OCI-LY3 (cell line): ENCODE data around the gene SCYL3.

ENCODE experiments used
- H2AFZ ChIP-seq: fragments of 200-600, 300-600 bp; shearing (Covaris generic); 2 replicates; pipeline ENCODE4 v1.6.0; 2014; ENCODE audit warnings: antibody characterized with exemption, low read depth, low read length
- H3K27ac ChIP-seq: fragments of 200-600, 300-600 bp; sonication (generic); 2 replicates; pipeline ENCODE4 v1.5.1; 2014; ENCODE audit warnings: mild to moderate bottlenecking, low read length, moderate library complexity, mixed read lengths
- H3K27me3 ChIP-seq: fragments of 200-600, 300-600 bp; sonication (generic); 2 replicates; pipeline ENCODE4 v1.6.1; 2014; ENCODE audit warnings: low read depth, low read length, mixed read lengths
- H3K36me3 ChIP-seq: fragments of 200-600, 300-600 bp; sonication (generic); replicated peaks from 2 replicates; pipeline ENCODE3; 2014; ENCODE audit warnings: low read depth, low read length, mixed read lengths
- H3K4me1 ChIP-seq: fragments of 300-600, 200-600 bp; sonication (generic); 2 replicates; pipeline ENCODE4 v1.6.1; 2014; ENCODE audit warnings: low read length, mixed read lengths
- H3K4me2 ChIP-seq: fragments of 200-600, 300-600 bp; sonication (generic); 2 replicates; pipeline ENCODE4 v1.6.1; 2014; ENCODE audit warnings: low read length, mixed read lengths
- H3K4me3 ChIP-seq: fragments of 300-600, 200-600 bp; sonication (generic); 2 replicates; pipeline ENCODE4 v1.5.1; 2014; ENCODE audit warnings: antibody characterized with exemption, mild to moderate bottlenecking, low read length, moderate library complexity
- H3K79me2 ChIP-seq: fragments of 300-600, 200-600 bp; shearing (Covaris generic); 2 replicates; pipeline ENCODE4 v1.6.1; 2014; ENCODE audit warnings: mild to moderate bottlenecking, low read length, mixed read lengths
- H3K9ac ChIP-seq: fragments of 300-600, 200-600 bp; shearing (Covaris generic); 2 replicates; pipeline ENCODE4 v1.6.0; 2014; ENCODE audit warnings: mild to moderate bottlenecking, low read length, moderate library complexity
- H3K9me3 ChIP-seq: fragments of 200-600, 300-600 bp; shearing (Covaris generic); 2 replicates; pipeline ENCODE4 v1.6.1; 2014; ENCODE audit warnings: low read length, mixed read lengths; ENCODE audit not compliant: insufficient read depth
- H4K20me1 ChIP-seq: fragments of 200-600, 300-600 bp; sonication (generic); 2 replicates; pipeline ENCODE4 v1.6.1; 2016; ENCODE audit warnings: low read length, mixed read lengths; ENCODE audit not compliant: insufficient read depth
- EZH2phosphoT487 ChIP-seq: fragments of 200-600 bp; shearing (Covaris generic); IDR thresholded peaks from 2 replicates; pipeline ENCODE4 v1.6.1; 2018; ENCODE audit warnings: antibody characterized with exemption, mixed run types, low read depth
- TF ChIP-seq, protein P1 (sequence below): fragments of 200-600, 300-600 bp; sonication (generic); IDR thresholded peaks from 2 replicates; pipeline ENCODE4 v1.5.1; 2014; ENCODE audit warnings: antibody characterized with exemption, low read length, low read depth

Gene SCYL3, protein sequence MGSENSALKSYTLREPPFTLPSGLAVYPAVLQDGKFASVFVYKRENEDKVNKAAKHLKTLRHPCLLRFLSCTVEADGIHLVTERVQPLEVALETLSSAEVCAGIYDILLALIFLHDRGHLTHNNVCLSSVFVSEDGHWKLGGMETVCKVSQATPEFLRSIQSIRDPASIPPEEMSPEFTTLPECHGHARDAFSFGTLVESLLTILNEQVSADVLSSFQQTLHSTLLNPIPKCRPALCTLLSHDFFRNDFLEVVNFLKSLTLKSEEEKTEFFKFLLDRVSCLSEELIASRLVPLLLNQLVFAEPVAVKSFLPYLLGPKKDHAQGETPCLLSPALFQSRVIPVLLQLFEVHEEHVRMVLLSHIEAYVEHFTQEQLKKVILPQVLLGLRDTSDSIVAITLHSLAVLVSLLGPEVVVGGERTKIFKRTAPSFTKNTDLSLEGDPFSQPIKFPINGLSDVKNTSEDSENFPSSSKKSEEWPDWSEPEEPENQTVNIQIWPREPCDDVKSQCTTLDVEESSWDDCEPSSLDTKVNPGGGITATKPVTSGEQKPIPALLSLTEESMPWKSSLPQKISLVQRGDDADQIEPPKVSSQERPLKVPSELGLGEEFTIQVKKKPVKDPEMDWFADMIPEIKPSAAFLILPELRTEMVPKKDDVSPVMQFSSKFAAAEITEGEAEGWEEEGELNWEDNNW

DNA sequence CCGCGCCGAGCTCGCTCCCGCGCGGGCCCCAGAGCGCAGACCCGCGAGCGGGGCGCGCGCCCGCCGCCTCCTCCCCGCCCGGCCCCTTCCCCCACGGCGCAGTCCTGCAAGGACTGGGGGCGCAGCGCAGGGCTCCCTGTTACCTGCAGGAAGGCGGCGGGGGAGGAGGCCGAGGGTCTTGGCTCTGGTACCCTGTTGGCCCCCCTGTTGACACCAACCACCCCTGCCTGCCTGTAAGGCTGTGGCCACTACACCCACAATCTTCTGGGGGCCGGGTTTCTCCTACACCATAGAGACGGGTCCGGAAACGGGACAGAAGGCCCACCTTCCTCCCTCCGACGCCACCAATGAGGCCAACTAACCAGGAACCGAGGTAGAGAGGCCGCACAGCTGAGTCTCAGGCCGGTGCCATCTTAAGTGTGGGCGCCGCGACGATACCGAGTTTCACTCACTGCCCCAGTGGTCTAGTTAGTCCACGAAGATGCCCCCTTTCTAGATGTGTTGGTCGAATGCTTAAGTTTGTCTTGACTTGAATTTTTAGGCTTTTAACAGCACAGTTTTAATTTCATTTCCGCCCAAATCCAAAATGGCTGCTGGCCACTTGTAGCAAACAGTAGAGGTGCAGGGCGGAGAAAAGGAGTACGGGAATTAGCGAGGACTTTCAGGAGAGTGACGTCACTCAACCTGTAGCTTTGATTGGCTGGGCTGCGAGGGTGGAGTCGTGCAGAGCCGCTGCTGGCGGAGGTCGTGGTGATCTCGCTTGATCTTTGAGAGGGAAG lies at the start of gene SCYL3:
SCYL3 (minus strand) TSS at position 252 of the 779 bp plus-strand sequence. CDS start 5,056 bp downstream, outside the sequence.
- Histone ChIP-seq H3K4me3 (peak within 1 kb of the TSS; percentile 81), H3K79me2 (peaks cover 44% of the 10 kb centered on the region), H4K20me1 (peaks cover 8% of the 10 kb centered on the region; the same call in 1 of the 2 replicates), H2AFZ (peak within 1 kb of the TSS; percentile 96), H3K4me1 (peaks cover 36% of the 10 kb centered on the region), H3K27me3 (no peaks in the 10 kb centered on the region), H3K36me3 (no peaks in the 10 kb centered on the region), H3K27ac (peak within 1 kb of the TSS; percentile 83), H3K4me2 (peak within 1 kb of the TSS; percentile 89), H3K9me3 (no peaks in the 10 kb centered on the region), H3K9ac (peak within 1 kb of the TSS; percentile 87)
- TF ChIP-seq, protein P1, sequence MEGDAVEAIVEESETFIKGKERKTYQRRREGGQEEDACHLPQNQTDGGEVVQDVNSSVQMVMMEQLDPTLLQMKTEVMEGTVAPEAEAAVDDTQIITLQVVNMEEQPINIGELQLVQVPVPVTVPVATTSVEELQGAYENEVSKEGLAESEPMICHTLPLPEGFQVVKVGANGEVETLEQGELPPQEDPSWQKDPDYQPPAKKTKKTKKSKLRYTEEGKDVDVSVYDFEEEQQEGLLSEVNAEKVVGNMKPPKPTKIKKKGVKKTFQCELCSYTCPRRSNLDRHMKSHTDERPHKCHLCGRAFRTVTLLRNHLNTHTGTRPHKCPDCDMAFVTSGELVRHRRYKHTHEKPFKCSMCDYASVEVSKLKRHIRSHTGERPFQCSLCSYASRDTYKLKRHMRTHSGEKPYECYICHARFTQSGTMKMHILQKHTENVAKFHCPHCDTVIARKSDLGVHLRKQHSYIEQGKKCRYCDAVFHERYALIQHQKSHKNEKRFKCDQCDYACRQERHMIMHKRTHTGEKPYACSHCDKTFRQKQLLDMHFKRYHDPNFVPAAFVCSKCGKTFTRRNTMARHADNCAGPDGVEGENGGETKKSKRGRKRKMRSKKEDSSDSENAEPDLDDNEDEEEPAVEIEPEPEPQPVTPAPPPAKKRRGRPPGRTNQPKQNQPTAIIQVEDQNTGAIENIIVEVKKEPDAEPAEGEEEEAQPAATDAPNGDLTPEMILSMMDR: no peak
- no peak for TF ChIP-seq EZH2phosphoT487

GRCh38 chr1:169941982-169942830 lies 48.5 kb upstream of the SCYL3 start:
- H3K9ac ChIP-seq: no peak overlapping the region
- no peaks in the 10 kb centered on the region for H3K36me3 ChIP-seq
- TF ChIP-seq, protein P1: no peak
- no peak for TF ChIP-seq EZH2phosphoT487
- H4K20me1 ChIP-seq: no peaks in the 10 kb centered on the region
- H3K27ac ChIP-seq: no peak overlapping the region
- H3K79me2 ChIP-seq: no peaks in the 10 kb centered on the region
- no peaks in the 10 kb centered on the region for H3K27me3 ChIP-seq
- no peak overlapping the region for H3K4me3 ChIP-seq
- no peak overlapping the region for H3K4me2 ChIP-seq
- no peak overlapping the region for H2AFZ ChIP-seq
- no peaks in the 10 kb centered on the region for H3K9me3 ChIP-seq
- no peaks in the 10 kb centered on the region for H3K4me1 ChIP-seq

- Histone ChIP-seq H3K9me3 (no peaks in the 10 kb centered on the region), H3K4me3 (no peak overlapping the region), H3K9ac (no peak overlapping the region), H3K79me2 (no peaks in the 10 kb centered on the region), H3K36me3 (no peaks in the 10 kb centered on the region), H3K27ac (no peak overlapping the region), H3K4me2 (no peak overlapping the region), H4K20me1 (no peaks in the 10 kb centered on the region), H3K4me1 (peaks cover 8% of the 10 kb centered on the region; the same call in 1 of the 2 replicates), H3K27me3 (no peaks in the 10 kb centered on the region), H2AFZ (no peak overlapping the region)
- no peak for TF ChIP-seq EZH2phosphoT487
- TF ChIP-seq, protein P1: no peak
These were observed 40.5 kb upstream of the SCYL3 start for GRCh38 chr1:169933984-169934725.
